ENCODE data around the gene DPH6. TPM values are rescaled to one million over a fixed set of nuclear protein-coding genes. Genes with fewer than 3 reads are reported as not detected.

DPH6 gene
- total RNA-seq, 4 donors from 2014 or later: 17.0 to 41.3 (median 26.0) TPM

DNA sequence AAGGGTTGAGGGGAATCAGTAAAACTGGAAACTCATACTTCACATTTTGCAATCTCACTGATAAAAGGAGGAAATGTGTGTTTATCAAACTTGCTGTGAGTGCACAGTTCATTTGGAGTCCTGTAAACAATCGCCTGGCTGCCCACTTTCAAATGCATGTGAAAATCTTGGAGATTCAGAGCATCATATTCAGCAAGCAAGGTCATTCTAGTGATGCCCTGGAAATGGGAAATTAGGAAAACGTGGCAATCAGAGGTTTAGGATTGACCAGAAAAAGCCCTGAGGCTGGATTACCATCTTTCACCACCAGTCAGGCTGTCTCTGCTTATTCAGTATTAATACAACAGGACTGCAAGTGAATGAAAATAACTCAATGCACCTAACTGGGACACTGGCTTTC is 23.9 kb downstream of the DPH6 start:
- no peak for TF ChIP-seq POLR2A (IDR thresholded peaks at IDR 0.05)
- TF ChIP-seq, protein P1, sequence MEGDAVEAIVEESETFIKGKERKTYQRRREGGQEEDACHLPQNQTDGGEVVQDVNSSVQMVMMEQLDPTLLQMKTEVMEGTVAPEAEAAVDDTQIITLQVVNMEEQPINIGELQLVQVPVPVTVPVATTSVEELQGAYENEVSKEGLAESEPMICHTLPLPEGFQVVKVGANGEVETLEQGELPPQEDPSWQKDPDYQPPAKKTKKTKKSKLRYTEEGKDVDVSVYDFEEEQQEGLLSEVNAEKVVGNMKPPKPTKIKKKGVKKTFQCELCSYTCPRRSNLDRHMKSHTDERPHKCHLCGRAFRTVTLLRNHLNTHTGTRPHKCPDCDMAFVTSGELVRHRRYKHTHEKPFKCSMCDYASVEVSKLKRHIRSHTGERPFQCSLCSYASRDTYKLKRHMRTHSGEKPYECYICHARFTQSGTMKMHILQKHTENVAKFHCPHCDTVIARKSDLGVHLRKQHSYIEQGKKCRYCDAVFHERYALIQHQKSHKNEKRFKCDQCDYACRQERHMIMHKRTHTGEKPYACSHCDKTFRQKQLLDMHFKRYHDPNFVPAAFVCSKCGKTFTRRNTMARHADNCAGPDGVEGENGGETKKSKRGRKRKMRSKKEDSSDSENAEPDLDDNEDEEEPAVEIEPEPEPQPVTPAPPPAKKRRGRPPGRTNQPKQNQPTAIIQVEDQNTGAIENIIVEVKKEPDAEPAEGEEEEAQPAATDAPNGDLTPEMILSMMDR (IDR thresholded peaks at IDR 0.05): peak in 1 of 6 experiments; percentile 3
- H3K27me3 ChIP-seq: no peaks in the 10 kb centered on the region
- DNase-seq: no peak

DNA sequence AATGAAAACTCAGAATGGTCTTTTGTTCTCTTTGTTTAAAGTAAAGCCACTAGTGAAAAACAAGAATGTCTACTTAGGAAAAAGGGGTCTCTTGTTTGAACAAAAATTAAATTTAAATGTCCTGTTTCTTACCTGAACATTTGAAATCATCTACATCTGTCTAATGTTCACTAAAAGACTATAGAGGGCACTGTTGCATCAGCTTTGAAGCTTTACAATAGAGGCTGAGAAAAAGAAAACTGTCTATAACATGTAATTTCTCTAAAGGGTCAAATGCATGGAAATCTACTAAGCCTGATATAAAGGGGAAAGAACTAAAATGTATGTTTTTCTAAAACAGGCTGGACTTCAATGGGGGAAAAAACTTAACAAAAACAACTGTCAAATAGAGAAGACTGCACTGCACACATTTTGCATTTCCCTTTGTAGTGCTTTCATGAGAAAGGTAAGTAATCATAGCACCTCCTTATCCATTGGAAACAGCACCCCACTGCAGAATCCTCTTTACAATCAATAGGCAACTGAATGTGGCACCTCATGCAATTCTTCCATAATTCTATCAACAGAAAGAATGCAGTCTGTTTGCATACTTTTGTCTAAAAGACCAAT is 26.3 kb downstream of the DPH6 start:
- Histone ChIP-seq H3K27ac (no peak overlapping the region), H3K27me3 (no peaks in the 10 kb centered on the region), H3K4me1 (no peaks in the 10 kb centered on the region), H3K9me3 (no peaks in the 10 kb centered on the region), H3K36me3 (no peaks in the 10 kb centered on the region), H3K4me3 (no peak overlapping the region)
- TF ChIP-seq, protein P1 (IDR thresholded peaks at IDR 0.05): peak in 5 of 6 experiments; percentile 11 to 75 (median 55)
- no peak for TF ChIP-seq POLR2A (IDR thresholded peaks at IDR 0.05)
- no peak for DNase-seq

More for the DNA sequence above, 23.9 kb downstream of the DPH6 start:
- H3K9me3 ChIP-seq: no peaks in the 10 kb centered on the region
- no peak overlapping the region for H3K4me3 ChIP-seq
- no peaks in the 10 kb centered on the region for H3K36me3 ChIP-seq
- H3K4me1 ChIP-seq: no peaks in the 10 kb centered on the region
- no peak overlapping the region for H3K27ac ChIP-seq

DNA sequence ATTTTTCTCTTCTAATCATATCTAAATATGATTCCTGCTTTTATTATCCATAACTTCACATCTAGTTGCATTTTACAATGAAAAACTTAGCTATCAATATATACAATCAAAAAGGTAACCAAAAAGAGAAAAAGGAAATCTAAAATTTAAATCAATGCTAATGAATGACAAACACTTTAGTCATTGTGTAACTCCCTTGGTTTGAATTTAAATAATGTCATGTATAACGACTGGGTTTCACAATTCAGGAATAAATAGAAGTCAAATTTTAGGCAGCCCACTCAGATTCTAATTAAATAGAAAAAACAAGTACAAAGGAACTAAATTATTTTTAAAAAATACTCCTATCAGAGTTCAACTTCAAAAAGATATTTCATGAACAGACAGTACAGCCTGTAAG is 26.9 kb downstream of the DPH6 start:
- Histone ChIP-seq H3K27ac (no peak overlapping the region), H3K9me3 (no peaks in the 10 kb centered on the region), H3K36me3 (no peaks in the 10 kb centered on the region), H3K27me3 (no peaks in the 10 kb centered on the region), H3K4me1 (no peaks in the 10 kb centered on the region), H3K4me3 (no peak overlapping the region)
- TF ChIP-seq, protein P1 (IDR thresholded peaks at IDR 0.05): no peak
- TF ChIP-seq POLR2A (IDR thresholded peaks at IDR 0.05): no peak
- DNase-seq: no peak

DNA sequence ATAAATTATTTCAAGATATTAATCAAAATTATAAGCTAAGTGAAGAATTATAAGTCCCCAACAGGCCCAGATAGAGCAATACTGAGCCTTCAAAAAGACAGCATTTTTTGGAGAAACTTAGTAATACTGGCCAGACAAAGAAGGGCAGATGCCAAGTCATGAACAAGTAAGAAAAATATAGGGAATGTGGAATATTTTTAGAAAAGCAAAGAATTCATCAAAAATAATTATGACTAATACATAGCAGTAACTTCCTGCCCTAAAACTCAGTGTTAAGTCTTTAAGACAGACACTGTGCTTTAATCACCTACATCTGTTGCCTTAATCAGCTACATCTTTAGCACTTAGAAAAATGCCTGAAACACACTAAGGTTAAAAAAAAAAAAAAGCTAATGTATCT is 31.2 kb downstream of the DPH6 start:
- no peak overlapping the region for H3K27ac ChIP-seq
- no peaks in the 10 kb centered on the region for H3K36me3 ChIP-seq
- H3K4me3 ChIP-seq: no peak overlapping the region
- H3K27me3 ChIP-seq: no peaks in the 10 kb centered on the region
- no peak for TF ChIP-seq POLR2A (IDR thresholded peaks at IDR 0.05)
- TF ChIP-seq, protein P1 (IDR thresholded peaks at IDR 0.05): no peak
- DNase-seq: no peak
- H3K9me3 ChIP-seq: no peaks in the 10 kb centered on the region
- no peaks in the 10 kb centered on the region for H3K4me1 ChIP-seq

DNA sequence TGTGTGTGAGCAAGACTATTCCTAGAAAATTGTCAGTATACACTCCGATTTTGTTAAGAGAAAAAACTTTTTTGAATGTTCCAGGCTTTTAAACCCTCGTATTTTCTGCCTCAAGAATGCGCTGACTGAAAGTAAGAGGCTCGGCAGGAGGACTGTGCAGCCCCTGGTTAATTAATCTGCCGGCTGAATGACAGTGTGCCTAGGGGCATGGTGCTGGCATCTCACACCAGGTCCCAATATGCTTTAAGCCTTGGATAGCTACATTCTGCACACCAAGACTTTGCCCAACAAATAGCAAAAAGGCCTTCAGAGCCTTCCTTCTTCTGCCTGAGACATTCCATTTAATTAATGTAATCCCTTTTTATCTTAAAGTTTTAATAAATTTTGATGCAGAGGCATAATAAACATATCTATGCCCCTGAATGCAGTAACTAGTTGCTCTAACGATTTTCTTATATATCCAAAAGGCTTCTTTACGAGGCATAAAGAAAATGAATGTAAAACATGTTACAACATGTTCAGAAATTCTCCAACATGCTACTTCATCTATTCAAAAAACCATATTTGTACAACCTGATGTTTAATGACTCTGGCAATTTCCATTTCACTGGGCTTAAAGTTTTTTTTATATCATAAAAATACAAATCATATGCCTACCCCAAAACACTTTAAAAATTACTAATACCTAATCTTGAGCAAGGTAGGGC is 37.9 kb downstream of the DPH6 start:
- Histone ChIP-seq H3K4me3 (no peak overlapping the region), H3K9me3 (no peaks in the 10 kb centered on the region), H3K27me3 (no peaks in the 10 kb centered on the region), H3K27ac (no peak overlapping the region), H3K4me1 (no peaks in the 10 kb centered on the region), H3K36me3 (no peaks in the 10 kb centered on the region)
- DNase-seq: no peak
- TF ChIP-seq, protein P1 (IDR thresholded peaks at IDR 0.05): no peak
- TF ChIP-seq POLR2A (IDR thresholded peaks at IDR 0.05): no peak

Measured in Peyer's patch (tissue), 4 donors.